Chondrocyte (in vitro differentiated cells): ENCODE results near the gene PIEZO2. TPM values are rescaled to one million over a fixed set of nuclear protein-coding genes. Genes with fewer than 3 reads are reported as not detected.

Experiments
- DNase-seq: peaks from one replicate; pipeline ENCODE4 v3.0.0; 2021; ENCODE audit warnings: mixed read lengths, low spot score
- H3K27ac Mint-ChIP-seq: one replicate; pipeline ENCODE4 v1.8.0; 2021; ENCODE audit warnings: mild to moderate bottlenecking, moderate library complexity, mixed read lengths; ENCODE audit not compliant: unreplicated experiment
- H3K27me3 Mint-ChIP-seq: 2 replicates; pipeline ENCODE4 v1.8.0; 2021; ENCODE audit warnings: low read depth, mixed read lengths
- H3K36me3 Mint-ChIP-seq: 2 replicates; pipeline ENCODE4 v1.8.0; 2021; ENCODE audit warnings: low read depth, mixed read lengths
- H3K4me1 Mint-ChIP-seq: 2 replicates; pipeline ENCODE4 v1.8.0; 2021; ENCODE audit warnings: low read depth, mild to moderate bottlenecking, mixed read lengths
- H3K4me3 Mint-ChIP-seq: one replicate; pipeline ENCODE4 v1.8.0; 2021; ENCODE audit warnings: mild to moderate bottlenecking, moderate library complexity, mixed read lengths; ENCODE audit not compliant: unreplicated experiment
- H3K9me3 Mint-ChIP-seq: 2 replicates; pipeline ENCODE4 v1.8.0; 2021; ENCODE audit warnings: low read depth, mixed read lengths
- CTCF ChIP-seq: fragments of 200-600 bp; sonication (generic); IDR thresholded peaks from 2 replicates; pipeline ENCODE4 v1.5.0; 2021; ENCODE audit warnings: antibody characterized with exemption, mild to moderate bottlenecking, moderate library complexity
- total RNA-seq: library from RNA; stranded (reverse); gene quantifications from 3 replicates; pipeline ENCODE4 v1.2.1, GENCODE V29; 2021

PIEZO2 gene
- total RNA-seq, 1 donor from 2014 or later: 142 TPM

GRCh38 chr18:10852385-10853303 is 296.7 kb downstream of the PIEZO2 start:
- Mint-ChIP-seq H3K36me3 (peaks cover 14% of the 10 kb centered on the region), H3K4me1 (peaks cover 26% of the 10 kb centered on the region), H3K27me3 (no peaks in the 10 kb centered on the region), H3K4me3 (no peak overlapping the region), H3K9me3 (no peaks in the 10 kb centered on the region), H3K27ac (peak overlapping the region; percentile 71)
- no peak for DNase-seq
- no peak for TF ChIP-seq CTCF

DNA sequence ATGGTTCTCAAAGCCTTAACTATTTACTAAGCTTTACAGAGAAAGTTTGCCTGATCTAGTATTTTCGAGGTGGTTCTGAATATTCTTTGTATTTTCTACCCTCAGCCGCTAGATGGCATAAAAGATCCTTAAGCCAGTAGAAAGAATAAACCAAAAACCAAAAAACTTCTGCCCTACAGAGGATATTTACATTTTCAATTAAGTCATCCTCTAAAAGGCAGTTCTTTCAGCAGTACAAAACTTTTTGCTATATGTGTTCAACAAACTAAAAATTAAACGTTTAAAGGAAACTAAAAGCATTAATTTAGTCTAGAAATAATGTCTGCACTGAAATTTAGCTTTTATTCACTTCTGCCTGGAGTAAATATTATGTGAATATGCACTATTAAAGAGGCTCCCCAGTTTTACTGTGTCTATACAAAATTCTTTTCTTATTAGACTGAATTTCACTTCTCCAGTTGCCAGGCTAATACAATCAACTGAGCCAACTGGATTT is 297.5 kb downstream of the PIEZO2 start:
- no peak for DNase-seq
- H3K4me3 Mint-ChIP-seq: no peak overlapping the region
- H3K9me3 Mint-ChIP-seq: no peaks in the 10 kb centered on the region
- peaks cover 12% of the 10 kb centered on the region for H3K36me3 Mint-ChIP-seq
- H3K27me3 Mint-ChIP-seq: no peaks in the 10 kb centered on the region
- TF ChIP-seq CTCF: peak; percentile 96
- H3K27ac Mint-ChIP-seq: peak overlapping the region; percentile 71
- peaks cover 26% of the 10 kb centered on the region for H3K4me1 Mint-ChIP-seq

- Mint-ChIP-seq H3K4me1 (peaks cover 22% of the 10 kb centered on the region), H3K36me3 (peaks cover 14% of the 10 kb centered on the region), H3K4me3 (no peak overlapping the region), H3K9me3 (no peaks in the 10 kb centered on the region), H3K27me3 (no peaks in the 10 kb centered on the region), H3K27ac (peak overlapping the region; percentile 24)
- no peak for TF ChIP-seq CTCF
- DNase-seq: no peak
Observed at GRCh38 chr18:10850840-10851239, 298.5 kb downstream of the PIEZO2 start.

DNA sequence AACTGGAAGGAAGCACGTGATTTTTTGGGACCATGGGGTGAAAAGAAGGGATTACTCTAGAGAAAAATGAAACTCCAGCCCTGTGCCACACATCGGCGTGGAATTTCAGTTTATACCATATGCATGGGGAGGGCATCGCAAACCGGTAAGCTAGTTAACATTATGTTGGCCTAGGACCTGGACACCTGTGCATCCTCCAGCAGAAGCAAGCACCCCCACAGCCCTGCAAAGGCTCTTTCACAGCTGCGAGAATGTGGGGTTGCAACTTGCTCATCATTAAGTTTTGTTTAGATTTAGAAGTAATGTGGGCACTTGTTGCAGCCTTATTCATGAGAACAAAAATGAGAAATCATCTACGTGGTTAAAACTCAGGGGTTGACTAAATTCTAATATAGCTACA is 299.2 kb downstream of the PIEZO2 start:
- H3K27ac Mint-ChIP-seq: no peak overlapping the region
- no peaks in the 10 kb centered on the region for H3K9me3 Mint-ChIP-seq
- H3K27me3 Mint-ChIP-seq: no peaks in the 10 kb centered on the region
- H3K4me3 Mint-ChIP-seq: no peak overlapping the region
- DNase-seq: no peak
- H3K4me1 Mint-ChIP-seq: peaks cover 22% of the 10 kb centered on the region
- H3K36me3 Mint-ChIP-seq: peaks cover 13% of the 10 kb centered on the region
- TF ChIP-seq CTCF: no peak

DNA sequence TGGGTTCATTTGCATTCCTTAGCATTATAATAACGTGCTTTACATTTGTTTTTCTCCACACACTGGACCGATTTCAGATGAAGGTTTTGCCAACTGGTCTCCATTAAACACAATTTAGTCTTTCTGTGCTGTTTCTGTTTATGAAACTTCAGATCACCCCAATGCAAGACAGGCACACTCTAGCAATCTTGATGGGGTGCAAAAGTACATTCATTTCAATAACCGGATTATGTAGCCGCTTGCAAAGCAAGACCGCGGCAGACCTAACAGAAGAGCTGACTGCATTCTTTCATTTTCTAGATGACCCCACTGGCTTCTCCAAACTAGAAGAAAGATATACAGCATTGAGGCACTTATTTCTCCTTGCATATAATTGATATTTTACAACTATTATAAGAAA is 301.5 kb downstream of the PIEZO2 start:
- TF ChIP-seq CTCF: no peak
- Mint-ChIP-seq H3K27ac (no peak overlapping the region), H3K9me3 (no peaks in the 10 kb centered on the region), H3K4me1 (peaks cover 22% of the 10 kb centered on the region), H3K36me3 (peaks cover 11% of the 10 kb centered on the region), H3K27me3 (no peaks in the 10 kb centered on the region), H3K4me3 (no peak overlapping the region)
- no peak for DNase-seq
